Raji (cell line): ENCODE results near the gene LCAT.

Experiments used
- POLR2A ChIP-seq: IDR thresholded peaks from 2 replicates; pipeline ENCODE4 v1.6.1; 2011; ENCODE audit warnings: low read depth, low read length, control low read depth; ENCODE audit not compliant: insufficient read depth

The LCAT gene

DNA sequence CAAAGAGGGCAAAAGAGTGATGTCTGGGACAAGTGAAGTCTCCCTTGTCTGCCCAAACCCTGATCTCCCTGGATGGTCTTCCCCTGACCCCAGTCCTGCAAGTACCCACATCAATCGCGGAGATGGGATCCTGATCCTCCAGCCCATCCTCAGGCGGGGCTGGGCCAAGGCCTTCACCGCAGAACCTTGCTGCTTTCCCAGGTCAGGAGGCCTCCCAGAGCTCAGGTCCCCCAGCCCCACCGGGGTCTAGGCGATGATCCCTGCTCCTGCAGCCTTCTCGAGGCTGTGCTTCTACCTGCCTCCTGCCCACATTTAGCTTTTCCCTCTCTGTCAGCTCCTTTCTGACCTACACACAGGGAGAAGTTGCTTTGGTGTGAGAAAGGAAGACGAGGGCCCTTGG, 18.2 kb upstream of the LCAT start:
- TF ChIP-seq POLR2A: no peak

DNA sequence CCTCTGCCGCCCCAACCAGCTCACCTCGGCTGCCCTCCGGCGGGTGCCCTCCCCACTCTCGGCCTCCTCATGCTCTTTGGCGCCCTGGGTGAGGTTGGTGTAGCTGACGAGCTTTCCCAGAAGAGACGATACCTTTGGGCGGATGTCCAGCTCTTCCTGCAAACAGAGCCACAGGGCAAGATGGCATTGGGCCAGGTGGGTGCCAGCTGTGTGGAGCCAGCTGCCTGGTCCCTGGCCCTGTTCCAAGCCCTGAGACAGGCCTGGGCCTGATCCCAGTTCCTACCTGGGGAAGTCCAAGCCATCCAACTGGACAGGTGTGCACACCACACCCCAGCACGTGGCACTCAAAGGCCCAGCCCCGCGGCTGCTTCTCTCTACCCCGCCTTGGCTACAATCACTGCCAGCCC, 17.6 kb upstream of the LCAT start:
- TF ChIP-seq POLR2A: no peak

DNA sequence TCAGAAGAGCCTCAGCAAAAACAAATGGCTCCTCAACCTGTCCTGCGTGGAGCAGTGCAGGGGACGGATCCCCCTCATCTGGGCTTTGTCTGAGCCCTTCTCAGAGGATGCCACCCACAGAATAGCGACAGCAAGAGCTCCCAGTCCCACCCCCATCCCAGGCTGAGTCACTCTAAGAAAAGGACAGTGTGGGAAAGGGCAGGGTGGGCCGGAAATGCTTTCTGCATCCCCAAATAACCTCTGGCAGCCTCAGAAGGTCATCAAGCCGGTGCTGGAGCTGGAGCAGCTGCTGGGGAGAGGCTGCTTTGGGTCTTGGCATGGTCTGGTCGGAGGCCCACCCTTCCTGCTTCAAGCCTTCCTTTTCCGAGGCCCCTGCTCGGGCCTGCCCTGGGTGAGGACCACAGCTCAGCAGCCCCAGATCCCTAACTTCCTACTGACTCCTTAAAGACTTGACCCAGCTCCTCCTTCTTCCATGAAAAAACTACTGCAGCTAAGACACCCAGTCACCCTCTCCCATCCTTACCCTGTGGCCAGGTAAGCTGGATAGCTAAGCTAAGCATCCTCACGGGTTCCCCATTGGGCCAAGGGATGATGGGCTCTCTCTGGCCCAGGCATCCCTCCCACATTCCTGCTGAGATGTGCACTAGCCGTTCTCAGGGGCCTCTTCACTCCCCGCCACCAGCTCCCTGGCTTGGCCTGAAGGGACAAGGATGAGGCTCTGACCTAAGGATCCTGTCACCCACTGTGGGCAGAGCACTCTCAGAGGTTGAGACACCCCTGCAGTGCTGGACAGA, 15.8 kb upstream of the LCAT start:
- no peak for TF ChIP-seq POLR2A

DNA sequence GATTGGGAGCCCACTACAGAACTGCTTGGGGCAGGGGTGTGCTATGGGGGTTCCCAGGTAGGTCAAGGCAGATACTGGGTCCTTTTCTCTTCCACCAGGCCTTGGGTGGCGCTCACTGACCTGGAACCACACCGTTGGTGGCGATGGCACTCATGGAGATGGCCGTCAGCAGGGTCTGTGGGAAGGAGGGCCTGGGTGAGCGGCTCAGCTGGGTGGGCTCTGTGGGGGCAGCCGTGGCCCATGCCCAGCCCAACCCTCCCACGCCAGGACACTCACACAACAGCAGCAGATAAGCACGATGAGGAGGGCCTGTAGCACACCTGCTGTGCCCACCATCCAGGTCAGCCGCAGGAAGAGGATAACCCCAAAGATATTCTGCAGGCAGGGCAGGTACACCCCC, 13.7 kb upstream of the LCAT start:
- no peak for TF ChIP-seq POLR2A

DNA sequence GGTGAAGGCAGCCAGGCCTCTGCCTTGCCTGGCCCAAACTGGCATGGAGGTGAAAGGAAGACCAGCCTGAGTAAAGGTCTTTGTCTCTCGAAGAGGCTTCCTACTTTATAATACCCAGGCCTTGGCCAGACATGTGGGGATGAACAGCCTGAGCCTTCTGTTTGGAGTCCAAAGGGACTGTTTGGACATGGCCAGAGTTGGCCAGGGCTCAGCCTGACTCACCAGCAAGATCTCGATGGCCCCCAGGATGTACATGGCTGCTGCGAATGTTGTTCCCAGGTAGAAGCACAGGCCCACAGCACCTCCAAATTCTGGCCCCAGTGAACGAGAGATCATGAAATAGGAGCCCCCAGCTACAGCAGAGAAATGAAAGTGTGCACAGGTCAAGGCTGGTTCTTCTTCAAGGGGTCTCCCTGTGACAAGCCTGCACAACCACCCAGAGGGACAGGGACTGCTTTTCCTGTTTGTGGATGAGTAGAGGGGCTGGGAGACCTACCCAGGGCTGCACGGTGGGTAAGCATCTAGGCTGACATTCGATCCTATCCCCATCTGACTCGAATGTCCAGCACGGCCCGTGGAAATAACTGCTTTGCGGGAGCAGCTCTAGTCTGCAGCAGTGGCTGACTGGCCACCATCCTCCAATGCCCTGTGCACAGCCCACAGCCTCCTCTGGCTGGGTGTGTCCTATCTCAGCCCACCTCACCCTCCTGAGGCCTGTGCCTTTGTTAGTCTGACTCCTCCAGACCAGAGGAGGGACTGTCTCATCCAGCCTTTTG, 10.7 kb upstream of the LCAT start:
- no peak for TF ChIP-seq POLR2A

DNA sequence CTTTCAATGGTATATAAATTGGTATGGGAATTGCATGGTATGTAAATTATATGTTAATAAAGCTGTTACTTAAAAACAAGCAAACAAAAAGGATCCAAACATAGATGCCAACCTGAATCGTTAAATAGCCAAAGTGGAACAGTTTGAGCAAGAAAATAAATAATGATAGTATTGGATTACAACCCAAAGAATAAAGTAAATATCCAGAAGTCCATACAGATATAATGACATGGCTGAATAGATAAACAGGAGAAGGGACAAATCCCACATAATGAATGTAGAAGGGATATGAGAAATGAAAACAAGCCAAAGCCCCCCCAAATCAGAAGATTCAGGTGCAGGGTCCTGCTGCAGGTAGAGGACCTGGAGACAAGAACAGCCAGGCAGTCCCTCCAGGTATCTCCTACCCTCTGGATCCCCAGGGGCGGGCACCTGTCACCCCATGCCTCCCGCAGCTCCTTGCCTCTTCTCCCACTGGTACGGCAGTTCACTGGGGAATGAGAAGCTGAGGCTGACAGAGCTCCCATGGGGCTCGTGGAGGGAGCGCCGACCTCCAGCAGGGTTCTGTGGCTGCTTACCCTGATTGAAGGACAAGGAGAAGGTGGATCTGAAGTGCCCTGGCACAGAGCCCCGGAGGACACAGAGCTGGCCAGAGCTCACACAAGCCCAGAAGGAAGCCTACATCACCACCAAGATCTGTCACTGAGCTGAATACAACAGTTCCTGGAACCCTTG, 9.9 kb upstream of the LCAT start:
- no peak for TF ChIP-seq POLR2A

DNA sequence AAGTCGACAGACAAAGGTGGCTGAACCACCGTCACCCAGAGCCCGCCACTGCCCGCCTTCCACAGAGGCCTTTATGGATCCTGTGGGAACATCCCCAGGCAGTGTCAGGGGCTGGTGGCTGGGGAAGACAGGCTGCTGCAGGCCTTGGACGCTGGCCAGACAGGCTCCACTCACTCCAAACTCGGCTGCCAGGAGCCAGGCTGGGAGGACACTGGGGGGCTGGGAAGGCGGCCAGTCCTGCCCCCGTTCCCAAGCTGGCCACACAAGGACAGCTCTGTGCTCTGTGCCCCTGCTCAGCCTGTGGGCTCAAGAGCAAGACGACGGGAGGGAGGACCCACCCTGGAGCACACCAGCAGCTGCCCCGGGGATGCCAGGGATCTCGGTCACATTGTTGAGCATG, 7.6 kb upstream of the LCAT start:
- 0 out of 2 replicates have a peak, but pooled peaks have one; percentile 10 for TF ChIP-seq POLR2A

DNA sequence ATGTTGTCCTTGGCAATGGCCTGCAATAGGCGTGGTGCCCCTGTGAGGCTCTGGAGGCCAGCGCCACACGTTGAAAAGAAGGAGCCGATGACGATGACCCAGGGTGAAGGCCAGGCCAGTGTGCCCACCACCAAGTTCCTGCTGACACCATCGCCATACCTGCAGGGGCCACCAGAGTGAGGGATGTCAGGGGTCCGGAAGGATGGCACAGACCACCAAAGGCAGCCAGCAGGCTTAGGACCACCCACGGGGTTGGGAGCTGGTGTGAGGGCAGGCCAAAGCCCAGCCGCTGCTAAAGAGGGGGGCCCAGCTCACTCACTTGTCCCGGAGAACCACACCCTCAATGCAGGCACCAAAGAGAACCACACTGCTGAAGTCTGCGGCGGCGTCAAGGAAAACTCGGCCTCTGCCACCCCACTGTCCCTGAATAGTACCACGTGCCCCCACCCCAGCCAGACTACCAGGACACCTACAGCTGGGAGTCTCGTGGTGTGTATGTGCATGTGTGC, 6.5 kb upstream of the LCAT start:
- TF ChIP-seq POLR2A: no peak

DNA sequence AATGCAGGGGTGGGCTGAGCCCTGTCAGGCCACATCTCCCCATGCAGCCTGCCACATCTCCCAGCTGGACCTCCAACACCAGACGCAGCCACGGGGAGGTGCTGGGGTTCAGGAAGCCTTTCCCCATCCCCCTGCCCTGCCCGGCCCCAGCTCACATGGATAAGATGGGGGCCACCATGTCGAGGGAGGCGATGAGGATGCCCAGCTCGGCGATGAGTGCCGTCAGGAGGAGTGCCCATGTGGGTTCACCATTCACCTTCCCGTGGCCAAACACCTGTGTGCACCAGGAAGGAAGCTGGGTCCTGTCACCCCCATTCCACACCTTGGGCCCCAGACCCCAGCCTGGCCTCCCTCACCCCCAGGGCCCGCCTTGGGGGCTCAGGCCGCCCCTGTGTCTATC, 5.7 kb upstream of the LCAT start:
- TF ChIP-seq POLR2A: peak; percentile 31; the same call in 1 of the 2 replicates

DNA sequence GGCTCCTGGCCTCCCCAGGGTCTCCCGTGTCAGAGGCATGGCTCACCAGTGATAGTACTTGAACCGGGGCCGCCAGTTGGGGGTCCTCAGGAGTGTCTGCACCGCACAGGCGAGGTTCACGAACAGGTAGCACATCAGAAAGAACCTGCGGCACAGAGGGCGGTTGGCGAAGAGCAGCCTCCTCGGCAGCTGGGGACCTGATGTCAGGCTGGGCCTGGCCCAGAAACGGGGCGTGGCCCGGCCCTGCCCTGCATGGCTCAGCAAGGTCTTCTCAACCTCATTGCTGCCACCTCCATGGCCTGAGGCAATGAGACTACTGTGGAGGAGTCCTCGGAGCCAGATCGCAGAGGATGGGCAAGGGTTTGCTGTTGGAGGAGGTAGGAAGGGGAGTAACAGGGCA, 4.1 kb upstream of the LCAT start:
- peak; percentile 0; the same call in 1 of the 2 replicates for TF ChIP-seq POLR2A

DNA sequence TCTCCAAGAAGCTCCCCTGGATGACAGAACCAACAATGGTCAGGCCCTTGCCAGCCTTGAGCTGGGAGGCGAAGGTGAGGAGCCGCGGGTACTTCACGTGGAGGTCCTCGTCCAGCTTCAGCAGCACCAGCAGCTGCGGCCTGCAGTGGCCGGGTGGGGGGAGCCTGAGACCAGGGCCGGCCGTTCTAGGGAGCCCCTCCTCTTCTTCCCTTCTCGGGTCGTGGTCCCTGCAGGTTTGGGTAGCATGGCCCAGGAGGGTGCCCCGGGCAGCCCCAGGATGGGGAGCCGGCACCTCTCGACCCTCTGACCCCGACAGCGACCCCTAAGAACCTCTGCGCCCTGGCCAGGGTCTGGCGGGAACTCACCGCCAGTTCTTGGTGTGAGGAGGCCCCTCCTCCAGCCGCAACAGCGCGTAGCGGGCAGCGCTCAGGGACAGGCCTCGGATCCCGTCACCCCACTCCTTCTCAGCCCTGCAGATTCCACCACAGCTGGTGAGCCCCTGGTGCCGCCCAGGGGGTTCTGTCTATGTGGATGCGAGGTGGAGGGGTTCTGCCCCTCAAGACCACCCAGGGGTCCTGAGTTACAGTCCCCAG, 3.1 kb upstream of the LCAT start:
- TF ChIP-seq POLR2A: 0 out of 2 replicates have a peak, but pooled peaks have one; percentile 20

DNA sequence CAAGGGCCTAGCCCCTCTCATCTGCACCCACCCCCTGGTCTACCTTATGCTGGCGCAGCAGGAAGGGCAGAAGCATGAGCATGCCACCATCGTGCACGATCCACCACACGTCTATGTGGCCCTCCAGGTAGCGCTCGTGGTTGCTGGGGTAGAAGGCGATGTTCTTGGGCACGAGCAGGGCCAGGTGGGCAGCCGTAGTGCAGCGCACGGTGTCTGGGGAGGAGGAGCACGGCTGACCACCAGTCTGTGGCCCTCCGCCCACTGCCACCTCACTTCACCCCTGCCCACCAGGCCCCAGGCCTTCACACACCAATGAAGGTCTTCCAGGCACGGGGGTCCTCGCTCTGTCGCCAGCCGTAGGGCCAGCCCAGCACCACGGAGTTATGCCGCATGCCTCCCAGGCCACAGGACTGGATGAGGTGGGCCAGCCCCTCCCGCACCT, 2.2 kb upstream of the LCAT start:
- peak; percentile 44; the same call in 1 of the 2 replicates for TF ChIP-seq POLR2A

DNA sequence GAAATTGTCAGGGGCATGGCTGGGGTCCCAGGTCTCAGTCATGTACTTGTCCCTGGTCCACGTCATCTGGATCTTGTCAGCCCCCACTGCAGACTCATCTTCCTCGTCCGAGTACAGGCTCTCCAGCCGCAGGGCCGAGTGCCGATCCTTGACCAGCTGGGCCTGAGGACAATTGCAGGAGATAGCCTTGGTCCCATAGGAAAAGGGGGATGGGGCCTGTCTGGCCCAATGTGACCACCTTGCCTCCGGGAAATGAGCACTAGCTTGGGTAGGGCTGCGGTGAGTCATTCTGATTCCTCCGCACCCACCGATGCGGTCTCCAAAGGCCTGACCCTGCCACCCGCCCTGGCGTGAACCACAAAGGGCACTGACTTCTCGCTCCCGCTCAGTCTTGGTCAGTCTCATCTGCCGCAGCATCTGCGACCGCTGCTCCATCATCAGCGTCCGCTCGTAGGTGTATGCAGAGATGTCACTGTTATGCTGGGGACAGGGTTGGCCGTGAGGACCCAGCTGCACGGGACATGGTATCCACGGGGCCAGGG, 1.5 kb upstream of the LCAT start:
- no peak for TF ChIP-seq POLR2A

DNA sequence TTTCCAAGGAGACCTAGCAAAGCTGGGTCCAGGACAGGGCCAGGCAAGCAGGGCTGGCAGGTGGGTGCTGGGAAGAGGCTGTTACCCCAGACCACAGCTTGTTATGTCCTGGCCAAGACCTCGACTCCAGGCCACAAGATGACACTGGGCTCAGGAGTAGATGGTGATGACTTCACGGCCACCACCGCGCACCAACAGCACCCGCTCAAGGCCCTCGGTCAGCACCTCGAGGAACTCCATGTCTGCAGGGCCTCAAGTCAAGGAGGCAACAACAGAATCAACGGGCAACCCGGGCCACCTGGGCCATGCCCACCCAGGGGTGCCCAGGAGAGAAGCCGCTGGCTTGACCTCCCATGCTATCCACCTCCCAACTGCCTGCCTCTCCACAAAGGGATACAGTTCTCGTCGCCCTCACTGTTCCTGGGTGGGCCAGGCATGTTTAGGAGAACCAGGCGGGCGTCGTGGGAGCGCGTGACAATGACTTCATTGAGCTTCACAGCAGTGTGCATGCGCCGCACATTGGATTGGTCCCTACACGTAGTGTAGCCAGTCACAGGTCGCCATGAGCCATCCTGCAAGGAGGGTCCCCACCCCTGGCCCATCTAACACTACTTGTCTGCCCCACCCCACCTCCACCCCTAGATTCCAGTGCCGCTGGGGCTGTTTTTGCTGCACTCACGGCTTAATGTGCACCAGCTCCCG, 921 bp upstream of the LCAT start:
- peak; percentile 34 for TF ChIP-seq POLR2A
